ENCODE measurements around the gene GHDC.
"Not testable (repeated sequence)": the region's sequence is repeated elsewhere in the genome, so short reads cannot be mapped to it uniquely, and the experiment has no call there.

GHDC gene

GRCh38 chr17:42155614-42156045 lies 38.7 kb downstream of the GHDC start:
- Histone ChIP-seq H3K27me3 (ENCODE audit: control insufficient read depth, insufficient read depth, low read length, poor library complexity, severe bottlenecking) (no peaks in the 10 kb centered on the region), H3K9me3 (ENCODE audit: control insufficient read depth, low read length) (no peaks in the 10 kb centered on the region), H3K4me1 (ENCODE audit: control insufficient read depth, insufficient read depth, low read length) (peaks cover 21% of the 10 kb centered on the region), H3K36me3 (ENCODE audit: control insufficient read depth, insufficient read depth, low read length) (no peaks in the 10 kb centered on the region), H3K27ac (ENCODE audit: insufficient read depth, low read depth, low read length, poor library complexity, severe bottlenecking) (no peak overlapping the region), H3K4me3 (ENCODE audit: insufficient read depth, low read depth, low read length) (peak overlapping the region; percentile 35)
- 20% methylated on average over 17 of the region's 17 CpGs for WGBS, 2 experiments

GRCh38 chr17:42153919-42154742 lies 40.2 kb downstream of the GHDC start:
- peaks cover 21% of the 10 kb centered on the region for H3K4me1 ChIP-seq (ENCODE audit: control insufficient read depth, insufficient read depth, low read length)
- no peaks in the 10 kb centered on the region for H3K9me3 ChIP-seq (ENCODE audit: control insufficient read depth, low read length)
- H3K27ac ChIP-seq (ENCODE audit: insufficient read depth, low read depth, low read length, poor library complexity, severe bottlenecking), result no peak overlapping the region
- no peaks in the 10 kb centered on the region for H3K27me3 ChIP-seq (ENCODE audit: control insufficient read depth, insufficient read depth, low read length, poor library complexity, severe bottlenecking)
- H3K4me3 ChIP-seq (ENCODE audit: insufficient read depth, low read depth, low read length), result peak overlapping the region; percentile 100
- WGBS, 2 experiments, result 10 to 11% methylated on average over 15 of the region's 15 CpGs
- H3K36me3 ChIP-seq (ENCODE audit: control insufficient read depth, insufficient read depth, low read length), result no peaks in the 10 kb centered on the region

- 94 to 97% methylated on average over 13 of the region's 13 CpGs for WGBS, 2 experiments
- no peak overlapping the region for H3K27ac ChIP-seq (ENCODE audit: insufficient read depth, low read depth, low read length, poor library complexity, severe bottlenecking)
- H3K9me3 ChIP-seq (ENCODE audit: control insufficient read depth, low read length), result no peaks in the 10 kb centered on the region
- no peaks in the 10 kb centered on the region for H3K36me3 ChIP-seq (ENCODE audit: control insufficient read depth, insufficient read depth, low read length)
- no peak overlapping the region for H3K4me3 ChIP-seq (ENCODE audit: insufficient read depth, low read depth, low read length)
- H3K4me1 ChIP-seq (ENCODE audit: control insufficient read depth, insufficient read depth, low read length), result peaks cover 11% of the 10 kb centered on the region
- no peaks in the 10 kb centered on the region for H3K27me3 ChIP-seq (ENCODE audit: control insufficient read depth, insufficient read depth, low read length, poor library complexity, severe bottlenecking)
These were observed 47.2 kb downstream of the GHDC start for GRCh38 chr17:42146911-42147607.

- H3K9me3 ChIP-seq (ENCODE audit: control insufficient read depth, low read length); H3K27me3 ChIP-seq (ENCODE audit: control insufficient read depth, insufficient read depth, low read length, poor library complexity, severe bottlenecking); H3K4me3 ChIP-seq (ENCODE audit: insufficient read depth, low read depth, low read length); H3K36me3 ChIP-seq (ENCODE audit: control insufficient read depth, insufficient read depth, low read length); H3K27ac ChIP-seq (ENCODE audit: insufficient read depth, low read depth, low read length, poor library complexity, severe bottlenecking): not testable (repeated sequence)
- peaks cover 21% of the 10 kb centered on the region for H3K4me1 ChIP-seq (ENCODE audit: control insufficient read depth, insufficient read depth, low read length)
- 92 to 93% methylated on average over 4 of the region's 4 CpGs for WGBS, 2 experiments
These were observed 51.2 kb downstream of the GHDC start for GRCh38 chr17:42143138-42143537.

- no peaks in the 10 kb centered on the region for H3K36me3 ChIP-seq (ENCODE audit: control insufficient read depth, insufficient read depth, low read length)
- 80 to 83% methylated on average over 7 of the region's 7 CpGs for WGBS, 2 experiments
- H3K4me1 ChIP-seq (ENCODE audit: control insufficient read depth, insufficient read depth, low read length), result peaks cover 21% of the 10 kb centered on the region
- peak overlapping the region; percentile 44 for H3K27ac ChIP-seq (ENCODE audit: insufficient read depth, low read depth, low read length, poor library complexity, severe bottlenecking)
- H3K27me3 ChIP-seq (ENCODE audit: control insufficient read depth, insufficient read depth, low read length, poor library complexity, severe bottlenecking), result no peaks in the 10 kb centered on the region
- no peaks in the 10 kb centered on the region for H3K9me3 ChIP-seq (ENCODE audit: control insufficient read depth, low read length)
- H3K4me3 ChIP-seq (ENCODE audit: insufficient read depth, low read depth, low read length), result no peak overlapping the region
These were observed 51.9 kb downstream of the GHDC start for GRCh38 chr17:42142371-42142896.

- Histone ChIP-seq H3K27ac (ENCODE audit: insufficient read depth, low read depth, low read length, poor library complexity, severe bottlenecking) (peak overlapping the region; percentile 26), H3K9me3 (ENCODE audit: control insufficient read depth, low read length) (no peaks in the 10 kb centered on the region), H3K4me3 (ENCODE audit: insufficient read depth, low read depth, low read length) (no peak overlapping the region), H3K36me3 (ENCODE audit: control insufficient read depth, insufficient read depth, low read length) (no peaks in the 10 kb centered on the region), H3K4me1 (ENCODE audit: control insufficient read depth, insufficient read depth, low read length) (peaks cover 21% of the 10 kb centered on the region), H3K27me3 (ENCODE audit: control insufficient read depth, insufficient read depth, low read length, poor library complexity, severe bottlenecking) (no peaks in the 10 kb centered on the region)
- WGBS, 2 experiments, result 95 to 97% methylated on average over 8 of the region's 8 CpGs
These were observed 52.9 kb downstream of the GHDC start for GRCh38 chr17:42141382-42141781.

- H3K27ac ChIP-seq (ENCODE audit: insufficient read depth, low read depth, low read length, poor library complexity, severe bottlenecking); H3K4me3 ChIP-seq (ENCODE audit: insufficient read depth, low read depth, low read length); H3K36me3 ChIP-seq (ENCODE audit: control insufficient read depth, insufficient read depth, low read length); H3K27me3 ChIP-seq (ENCODE audit: control insufficient read depth, insufficient read depth, low read length, poor library complexity, severe bottlenecking); H3K9me3 ChIP-seq (ENCODE audit: control insufficient read depth, low read length): not testable (repeated sequence)
- 89 to 91% methylated on average over 7 of the region's 7 CpGs for WGBS, 2 experiments
- H3K4me1 ChIP-seq (ENCODE audit: control insufficient read depth, insufficient read depth, low read length), result peaks cover 21% of the 10 kb centered on the region
These were observed 53.6 kb downstream of the GHDC start for GRCh38 chr17:42140690-42141089.

Measured in ectodermal cell (in vitro differentiated cells).